K562 (cell line): ENCODE results near the gene DHX8. TPM values are rescaled to one million over a fixed set of nuclear protein-coding genes. Genes with fewer than 3 reads are reported as not detected.

ENCODE experiments used
- ATAC-seq: fragments of 200-7000 bp; cut with Tn5 transposase; 3 replicates; pipeline ENCODE4 v1.9.1; 2020; ENCODE audit warnings: moderate library complexity
- BruUV-seq: library from RNA; stranded (reverse); fragments of 400-500 nt; replicated peaks from 2 replicates; lab custom pipeline; 2021; lab: Mats Ljungman, UMichigan
- CTCF ChIA-PET: fragments of 300-600 bp; formaldehyde crosslinking; extraction: SDS; loops from one replicate; lab custom pipeline; 2021; ENCODE audit warnings: low intra/inter-chr PET ratio; lab: Yijun Ruan, JAX
- POLR2A ChIA-PET: fragments of 300-600, 350-650 bp; sonication (Branson Sonifier 250); formaldehyde crosslinking; extraction: SDS; loops from one replicate; lab custom pipeline; 2021; ENCODE audit warnings: antibody characterized with exemption, inconsistent platforms; lab: Yijun Ruan, JAX
- DNase-seq, 4 experiments: peaks; one replicate each; pipeline versions ENCODE4 v3.0.0 to v3.0.0-alpha.2; 2011 to 2018; ENCODE audit warnings: low spot score in 3 of 4, mixed read lengths in 3 of 4; ENCODE audit errors: extremely low read depth in 1 of 4
- FAIRE-seq: peaks from 2 replicates; lab custom pipeline; 2011; peaks lifted over from hg19 to GRCh38; lab: Jason Lieb, UNC
- H2AFZ ChIP-seq: 2 replicates; pipeline ENCODE4 v1.6.0; 2011; ENCODE audit warnings: low read depth, low read length, control low read depth, inconsistent platforms
- H3K27ac ChIP-seq: fragments of 200-600 bp; 3 replicates; pipeline ENCODE4 v1.8.0; 2011; ENCODE audit warnings: low read depth, mild to moderate bottlenecking, control low read depth, inconsistent platforms, low read length, moderate library complexity, mixed read lengths; ENCODE audit errors: extremely low read depth
- H3K27me3 ChIP-seq, 2 experiments: fragments of 300-600 bp in 1 of 2; 2 replicates in 1 of 2; 3 replicates in 1 of 2; pipeline versions ENCODE4 v1.6.0 to v1.8.0; 2011; ENCODE audit warnings: inconsistent platforms in 2 of 2, low read length in 2 of 2, mild to moderate bottlenecking in 1 of 2, mixed read lengths in 1 of 2, moderate library complexity in 1 of 2; ENCODE audit not compliant: control insufficient read depth in 2 of 2, insufficient read depth in 2 of 2
- H3K36me3 ChIP-seq: fragments of 300-600 bp; 3 replicates; pipeline ENCODE4 v1.8.0; 2011; ENCODE audit warnings: mild to moderate bottlenecking, low read length, inconsistent platforms; ENCODE audit not compliant: control insufficient read depth, insufficient read depth
- H3K4me1 ChIP-seq, 2 experiments: fragments of 200-600 bp in 1 of 2; replicated peaks in 1 of 2; 2 replicates in 1 of 2; 3 replicates in 1 of 2; pipeline versions ENCODE4 v1.5.1 to v1.8.0; 2011; ENCODE audit warnings: inconsistent platforms in 2 of 2, low read length in 2 of 2, mild to moderate bottlenecking in 1 of 2, mixed read lengths in 1 of 2, moderate library complexity in 1 of 2; ENCODE audit not compliant: control insufficient read depth in 2 of 2, insufficient read depth in 2 of 2
- H3K4me2 ChIP-seq: 2 replicates; pipeline ENCODE4 v1.6.1; 2011; ENCODE audit warnings: low read length, control low read depth, inconsistent platforms, mixed read lengths; ENCODE audit not compliant: insufficient read depth
- H3K4me3 ChIP-seq: fragments of 200-600 bp; sonication (generic), shearing (Covaris generic); 2 replicates; pipeline ENCODE4 v1.5.1; 2016; ENCODE audit warnings: control low read depth, inconsistent platforms
- H3K79me2 ChIP-seq: fragments of 200-600 bp; 3 replicates; pipeline ENCODE4 v1.8.0; 2011; ENCODE audit warnings: low read length, inconsistent platforms; ENCODE audit not compliant: control insufficient read depth, insufficient read depth
- H3K9ac ChIP-seq, 2 experiments: 2 replicates each; pipeline versions ENCODE4 v1.6.0 to v1.6.1; 2011; ENCODE audit warnings: low read depth in 2 of 2, low read length in 2 of 2, control low read depth in 1 of 2, inconsistent platforms in 1 of 2, mild to moderate bottlenecking in 1 of 2, mixed read lengths in 1 of 2; ENCODE audit not compliant: insufficient read depth in 1 of 2
- H3K9me1 ChIP-seq: one replicate; pipeline ENCODE4 v1.6.0; 2011; ENCODE audit warnings: inconsistent platforms, mild to moderate bottlenecking, low read length, moderate library complexity; ENCODE audit not compliant: control insufficient read depth, insufficient read depth
- H3K9me3 ChIP-seq: replicated peaks from 2 replicates; pipeline ENCODE4 v1.5.1; 2011; ENCODE audit warnings: low read depth, low read length, inconsistent platforms; ENCODE audit not compliant: control insufficient read depth, insufficient read depth
- H4K20me1 ChIP-seq: replicated peaks from 2 replicates; pipeline ENCODE4 v1.6.1; 2011; ENCODE audit warnings: low read length, inconsistent platforms, mixed read lengths; ENCODE audit not compliant: control insufficient read depth, insufficient read depth
- ESRRA ChIP-seq: fragments of 450-650 bp; IDR thresholded peaks from 2 replicates; pipeline ENCODE4 v1.6.1; 2014; ENCODE audit warnings: low read depth, mild to moderate bottlenecking, moderate library complexity, borderline replicate concordance
- EWSR1 ChIP-seq: fragments of 450-650 bp; IDR thresholded peaks from 2 replicates; pipeline ENCODE4 v1.6.1; 2018; ENCODE audit warnings: borderline replicate concordance, mild to moderate bottlenecking, low read depth, moderate library complexity; ENCODE audit not compliant: partially characterized antibody
- KLF10 ChIP-seq: fragments of 250-450 bp; sonication (Bioruptor Pico); IDR thresholded peaks from 2 replicates; pipeline ENCODE4 v1.6.1; 2021; ENCODE audit warnings: matching md5 sums
- POLR2G ChIP-seq: fragments of 200-400 bp; formaldehyde crosslinking; IDR thresholded peaks from 2 replicates; pipeline ENCODE4 v1.6.1; 2017; ENCODE audit warnings: low read depth, mild to moderate bottlenecking, antibody characterized with exemption, low read length, moderate library complexity
- SRF ChIP-seq, 2 experiments: fragments of 250-450, 450-650 bp in 1 of 2; sonication (Bioruptor Pico) in 1 of 2; sonication (generic) in 1 of 2; formaldehyde crosslinking; IDR thresholded peaks; 2 replicates each; pipeline versions ENCODE4 v1.5.0 to v1.5.1; 2020 to 2022; ENCODE audit warnings: mild to moderate bottlenecking in 1 of 2, missing genetic modification reagents in 1 of 2
- TBL1XR1 ChIP-seq, 2 experiments: IDR thresholded peaks; 2 replicates each; pipeline ENCODE4 v1.6.1; 2012; ENCODE audit warnings: improper control_type of control experiment in 2 of 2, low read length in 2 of 2, mild to moderate bottlenecking in 1 of 2
- TRIM28 ChIP-seq: fragments of 450-650 bp; IDR thresholded peaks from 2 replicates; pipeline ENCODE4 v1.6.1; 2017
- WGBS: fragments of 100-300 bp; shearing (Covaris generic); methylation state at CpG from one replicate; pipeline ENCODE4 v1.1.6; 2016; ENCODE audit warnings: low coverage, mixed read lengths; ENCODE audit not compliant: insufficient coverage; ENCODE audit errors: missing lambda C conversion rate; 5-methylcytosine and 5-hydroxymethylcytosine counted together
- in situ Hi-C: fragments of 300-500 bp; cut with MboI; formaldehyde crosslinking; loops from 4 replicates; pipeline ENCODE4 v1.15.0; 2018; ENCODE audit warnings: inconsistent platforms, mixed read lengths
- intact Hi-C: fragments of 100-400 bp; cut with micrococcal nuclease; formaldehyde crosslinking; loops from 2 replicates; pipeline ENCODE4 v1.14.2; 2022
- polyA plus RNA-seq, 8 experiments: library from polyadenylated mRNA; depleted of rRNA in 4 of 8; stranded (reverse) in 5 of 8; unstranded in 3 of 8; fragments of >200 nt; fragmentation: Nextera tagmentation in 2 of 8; fragmentation: Illumina TruSeq in 1 of 8; extraction: Ambion mirVana in 2 of 8; extraction: Trizol in 1 of 8; gene quantifications; 2 replicates each; pipeline versions ENCODE4 v1.2.1 to v1.2.3, GENCODE V29; 2011 to 2014; ENCODE audit warnings: inconsistent platforms in 1 of 8, missing spikeins in 1 of 8
- total RNA-seq, 7 experiments: library from RNA; depleted of rRNA in 6 of 7; stranded (reverse); fragments of >200 nt in 6 of 7; fragmentation: Illumina TruSeq in 2 of 7; extraction: Trizol in 2 of 7; gene quantifications; 2 replicates each; pipeline versions ENCODE4 v1.2.1 to v1.2.3, GENCODE V29; 2011 to 2021; ENCODE audit warnings: low replicate concordance in 1 of 7
- TF ChIP-seq, protein P1 (sequence below): sonication (generic); formaldehyde crosslinking; IDR thresholded peaks from 2 replicates; pipeline ENCODE4 v1.8.0; 2023; ENCODE audit warnings: mild to moderate bottlenecking, missing genetic modification reagents

The DHX8 gene
- total and polyA plus RNA-seq, 9 of the 15 experiments (the other 6 are each of a cell fraction or from before 2014, with no cell fraction given): 16.7 to 42.5 (median 25.6) TPM

DNA sequence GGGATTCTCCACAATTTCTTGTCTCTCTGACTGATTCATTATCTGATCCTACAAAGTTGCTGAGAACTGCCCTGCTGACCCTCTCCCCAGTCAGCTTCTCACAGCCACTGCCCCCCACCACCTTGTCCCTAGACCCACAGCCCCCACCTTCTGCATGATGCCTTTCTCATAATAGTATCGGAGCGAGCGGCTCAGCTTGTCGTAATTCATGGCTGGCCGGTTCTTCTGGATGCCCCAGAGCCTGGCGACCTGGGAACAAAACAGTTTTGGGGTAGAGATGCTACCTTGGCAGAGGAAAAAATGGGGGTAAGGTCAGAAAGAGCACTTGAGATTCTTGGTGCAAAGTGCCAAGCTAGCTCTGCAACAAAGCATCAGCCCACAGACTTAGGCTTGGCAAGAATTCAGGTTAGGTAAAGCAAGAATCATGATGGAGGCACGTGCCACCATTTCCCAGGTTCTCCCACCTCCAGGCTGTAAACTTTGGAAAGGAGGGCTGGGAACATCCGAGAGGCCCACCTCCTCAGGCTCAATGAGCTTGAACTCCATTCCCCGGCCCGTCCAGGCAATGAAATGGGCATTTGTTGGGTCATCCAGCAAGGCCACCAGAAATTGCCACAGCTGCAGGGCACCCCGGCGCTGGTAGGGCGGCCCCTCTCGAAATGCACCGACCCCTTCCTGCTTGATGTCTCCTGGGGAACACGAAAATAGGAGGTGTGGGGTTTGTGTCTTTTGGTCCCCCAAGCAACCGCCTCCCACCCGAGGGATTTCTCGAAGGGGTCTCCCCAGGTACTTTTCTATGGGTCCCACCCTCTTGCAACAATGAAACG lies 45.4 kb downstream of the DHX8 start:
- H3K27ac ChIP-seq: no peak overlapping the region
- ATAC-seq (no peak), FAIRE-seq (no peak)
- no peak overlapping the region for H3K4me3 ChIP-seq
- 91% methylated on average over 20 of the region's 20 CpGs for WGBS
- CTCF ChIA-PET: no interaction called here
- H3K4me1 ChIP-seq: peaks cover 25 to 26% of the 10 kb centered on the region in 2 experiments
- H3K27me3 ChIP-seq: no peaks in the 10 kb centered on the region
- H3K9me1 ChIP-seq: peaks cover 5% of the 10 kb centered on the region
- no peak for TF ChIP-seq SRF (CRISPR knock-in tag; IDR thresholded peaks at IDR 0.05)
- peak; percentile 53 for TF ChIP-seq POLR2G
- TF ChIP-seq, all 486 proteins: peak for 1
- no peak overlapping the region for H3K4me2 ChIP-seq
- DNase-seq: no peak
- H3K9ac ChIP-seq: peak overlapping the region in 1 of 2 experiments; percentile 19; a peak in 1 of 4 replicates
- POLR2A ChIA-PET: interaction anchor here (0.6 kb wide), 2 partner anchors 13 to 490 kb away, joined by 4 read pairs; no protein-coding TSS in a partner anchor
- BruUV-seq: no TSS peak
- in situ Hi-C loops (no loop called here), intact Hi-C loops (no loop called here)
- 0 out of 2 replicates have a peak, but pooled peaks cover 3% of the 10 kb centered on the region for H4K20me1 ChIP-seq
- peaks cover 75% of the 10 kb centered on the region for H3K36me3 ChIP-seq
- H3K79me2 ChIP-seq: no peaks in the 10 kb centered on the region
- no peaks in the 10 kb centered on the region for H3K9me3 ChIP-seq
- no peak overlapping the region for H2AFZ ChIP-seq

DNA sequence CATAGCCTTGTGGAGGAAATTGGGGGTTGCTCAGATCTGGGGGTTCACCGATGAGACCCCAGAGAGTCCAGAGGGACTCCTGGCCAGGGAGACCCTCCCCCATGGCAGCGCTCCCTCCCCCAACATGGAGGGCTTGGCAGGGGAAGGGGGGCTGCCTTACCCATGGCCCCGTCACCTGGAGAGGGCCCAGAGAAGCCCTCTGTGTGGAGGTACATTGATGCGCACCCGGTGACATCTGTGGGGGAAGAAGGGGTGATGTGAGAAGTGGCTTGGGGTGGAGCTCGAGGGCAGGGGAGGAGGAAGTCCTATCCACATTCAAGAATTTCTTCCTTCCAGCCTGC lies 46.1 kb downstream of the DHX8 start:
- peak overlapping the region; percentile 94 for H2AFZ ChIP-seq
- no peaks in the 10 kb centered on the region for H3K9me3 ChIP-seq
- peak overlapping the region; percentile 88 for H3K27ac ChIP-seq
- peaks cover 68% of the 10 kb centered on the region for H3K36me3 ChIP-seq
- peak; percentile 8 for ATAC-seq
- H3K9ac ChIP-seq: peak overlapping the region; percentile 66 to 86; a peak in 3 of 4 replicates
- peaks cover 5% of the 10 kb centered on the region for H3K9me1 ChIP-seq
- no peaks in the 10 kb centered on the region for H3K79me2 ChIP-seq
- 77% methylated on average over 6 of the region's 6 CpGs for WGBS
- TF ChIP-seq EWSR1: no peak
- TF ChIP-seq, protein P1, sequence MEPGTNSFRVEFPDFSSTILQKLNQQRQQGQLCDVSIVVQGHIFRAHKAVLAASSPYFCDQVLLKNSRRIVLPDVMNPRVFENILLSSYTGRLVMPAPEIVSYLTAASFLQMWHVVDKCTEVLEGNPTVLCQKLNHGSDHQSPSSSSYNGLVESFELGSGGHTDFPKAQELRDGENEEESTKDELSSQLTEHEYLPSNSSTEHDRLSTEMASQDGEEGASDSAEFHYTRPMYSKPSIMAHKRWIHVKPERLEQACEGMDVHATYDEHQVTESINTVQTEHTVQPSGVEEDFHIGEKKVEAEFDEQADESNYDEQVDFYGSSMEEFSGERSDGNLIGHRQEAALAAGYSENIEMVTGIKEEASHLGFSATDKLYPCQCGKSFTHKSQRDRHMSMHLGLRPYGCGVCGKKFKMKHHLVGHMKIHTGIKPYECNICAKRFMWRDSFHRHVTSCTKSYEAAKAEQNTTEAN: no peak
- TF ChIP-seq TBL1XR1 (IDR thresholded peaks at IDR 0.05; ENCODE audit: low read length in 2 of 2): no peak
- no peak for TF ChIP-seq TRIM28
- TF ChIP-seq KLF10 (CRISPR knock-in tag): no peak
- peak; percentile 1; the same call in 1 of the 2 replicates for TF ChIP-seq ESRRA
- TF ChIP-seq, all 486 proteins: peak for 1
- FAIRE-seq: no peak
- in situ Hi-C loops (no loop called here), intact Hi-C loops (no loop called here)
- ChIA-PET CTCF (no interaction called here), POLR2A (interaction anchor here (1.0 to 2.2 kb wide), 2 partner anchors 8 to 17 kb away, joined by 6 to 7 read pairs; partner anchors contain the start of gene ETV4)
- Histone ChIP-seq H3K4me3 (no peak overlapping the region), H4K20me1 (0 out of 2 replicates have a peak, but pooled peaks cover 3% of the 10 kb centered on the region), H3K27me3 (no peaks in the 10 kb centered on the region), H3K4me2 (peak overlapping the region; percentile 72; the same call in 1 of the 2 replicates), H3K4me1 (peaks cover 25 to 27% of the 10 kb centered on the region in 2 experiments)
- BruUV-seq: no TSS peak
- peak in 1 of 4 experiments; percentile 28 for DNase-seq
